Loucy (cell line): ENCODE measurements around the gene HCAR3.
"Not testable (repeated sequence)": the region's sequence is repeated elsewhere in the genome, so short reads cannot be mapped to it uniquely, and the experiment has no call there.

ENCODE experiments used
- H2AFZ ChIP-seq: fragments of 200-600 bp; sonication (generic); 2 replicates; pipeline ENCODE4 v1.6.0; 2016; ENCODE audit warnings: antibody characterized with exemption, mild to moderate bottlenecking, low read length, moderate library complexity
- H3F3A ChIP-seq: fragments of 200-600 bp; 2 replicates; pipeline ENCODE4 v1.6.0; 2016; ENCODE audit warnings: antibody characterized with exemption, low read depth, mild to moderate bottlenecking
- H3K27me3 ChIP-seq: fragments of 200-600 bp; sonication (generic); 2 replicates; pipeline ENCODE4 v1.6.1; 2014; ENCODE audit warnings: low read length, mild to moderate bottlenecking; ENCODE audit not compliant: insufficient read depth, poor library complexity, severe bottlenecking
- H3K36me3 ChIP-seq: fragments of 200-600 bp; sonication (generic); 2 replicates; pipeline ENCODE4 v1.6.1; 2016; ENCODE audit warnings: low read length; ENCODE audit not compliant: insufficient read depth
- H3K4me1 ChIP-seq: fragments of 200-600 bp; sonication (generic); 2 replicates; pipeline ENCODE4 v1.5.1; 2014; ENCODE audit warnings: low read length, mild to moderate bottlenecking; ENCODE audit not compliant: insufficient read depth, poor library complexity, severe bottlenecking
- H3K4me2 ChIP-seq: fragments of 200-600 bp; sonication (generic); 2 replicates; pipeline ENCODE4 v1.6.0; 2014; ENCODE audit warnings: antibody characterized with exemption, low read length, low read depth, mild to moderate bottlenecking; ENCODE audit not compliant: poor library complexity, severe bottlenecking
- H3K4me3 ChIP-seq: fragments of 200-600 bp; sonication (generic); 2 replicates; pipeline ENCODE4 v1.5.1; 2014; ENCODE audit warnings: low read length, mild to moderate bottlenecking, mixed read lengths; ENCODE audit not compliant: poor library complexity, severe bottlenecking
- H3K79me2 ChIP-seq: fragments of 200-600 bp; sonication (generic); 2 replicates; pipeline ENCODE4 v1.6.1; 2014; ENCODE audit warnings: low read length; ENCODE audit not compliant: insufficient read depth
- H3K9ac ChIP-seq: fragments of 200-600 bp; sonication (generic); 2 replicates; pipeline ENCODE4 v1.6.0; 2014; ENCODE audit warnings: mild to moderate bottlenecking, low read depth, low read length, moderate library complexity; ENCODE audit not compliant: poor library complexity, severe bottlenecking
- H3K9me2 ChIP-seq: fragments of 200-600 bp; sonication (generic); replicated peaks from 2 replicates; pipeline ENCODE4 v1.6.1; 2016; ENCODE audit warnings: low read depth, low read length, mixed read lengths
- H3K9me3 ChIP-seq: fragments of 200-600 bp; sonication (generic); 2 replicates; pipeline ENCODE4 v1.6.1; 2014; ENCODE audit warnings: mild to moderate bottlenecking, antibody characterized with exemption, low read length, low read depth; ENCODE audit not compliant: insufficient read depth
- H4K20me1 ChIP-seq: fragments of 200-600 bp; sonication (generic); 2 replicates; pipeline ENCODE4 v1.6.0; 2014; ENCODE audit warnings: antibody characterized with exemption, low read length, mild to moderate bottlenecking; ENCODE audit not compliant: insufficient read depth, poor library complexity, severe bottlenecking
- CTCF ChIP-seq: fragments of 200-600 bp; sonication (generic); conservative IDR thresholded peaks from 2 replicates; pipeline ENCODE4 v1.5.1; 2014; ENCODE audit warnings: mild to moderate bottlenecking, antibody characterized with exemption, low read length
- EZH2phosphoT487 ChIP-seq: fragments of 200-600 bp; IDR thresholded peaks from 2 replicates; pipeline ENCODE4 v1.6.1; 2018; ENCODE audit warnings: antibody characterized with exemption, mild to moderate bottlenecking, moderate library complexity, borderline replicate concordance

Gene HCAR3

GRCh38 chr12:122721057-122721545 is 4.5 kb upstream of the HCAR3 start:
- Histone ChIP-seq H2AFZ (no peak overlapping the region), H3K4me2 (no peak overlapping the region)

GRCh38 chr12:122715211-122715610 is 1.4 kb downstream of the HCAR3 start:
- H2AFZ ChIP-seq, H3K36me3 ChIP-seq, H4K20me1 ChIP-seq, H3F3A ChIP-seq, H3K9ac ChIP-seq, H3K9me2 ChIP-seq, H3K79me2 ChIP-seq, H3K4me2 ChIP-seq, H3K27me3 ChIP-seq, H3K4me3 ChIP-seq, H3K9me3 ChIP-seq, H3K4me1 ChIP-seq: not testable (repeated sequence)

More at GRCh38 chr12:122721057-122721545, 4.5 kb upstream of the HCAR3 start:
- no peaks in the 10 kb centered on the region for H3K27me3 ChIP-seq
- no peak overlapping the region for H3K9ac ChIP-seq
- H3K4me1 ChIP-seq: peaks cover 8% of the 10 kb centered on the region
- H3K36me3 ChIP-seq: no peaks in the 10 kb centered on the region
- TF ChIP-seq CTCF (no peak), EZH2phosphoT487 (no peak)
- no peaks in the 10 kb centered on the region for H3K79me2 ChIP-seq
- H3F3A ChIP-seq: no peaks in the 10 kb centered on the region
- H4K20me1 ChIP-seq: no peaks in the 10 kb centered on the region
- H3K9me3 ChIP-seq: no peaks in the 10 kb centered on the region
- H3K4me3 ChIP-seq: no peak overlapping the region
- H3K9me2 ChIP-seq: no peaks in the 10 kb centered on the region

GRCh38 chr12:122713491-122714188 is 3.0 kb downstream of the HCAR3 start:
- not testable (repeated sequence) for H3K36me3 ChIP-seq, H4K20me1 ChIP-seq, H3F3A ChIP-seq, H3K79me2 ChIP-seq, H2AFZ ChIP-seq, H3K9ac ChIP-seq, H3K4me1 ChIP-seq, H3K9me3 ChIP-seq, H3K9me2 ChIP-seq, H3K27me3 ChIP-seq, H3K4me2 ChIP-seq, H3K4me3 ChIP-seq

GRCh38 chr12:122711266-122711665 is 5.3 kb downstream of the HCAR3 start:
- H3F3A ChIP-seq, H3K4me1 ChIP-seq, H3K4me3 ChIP-seq, H3K9me3 ChIP-seq, H3K36me3 ChIP-seq, H4K20me1 ChIP-seq, H3K27me3 ChIP-seq, H3K9ac ChIP-seq, H3K4me2 ChIP-seq, H2AFZ ChIP-seq, H3K9me2 ChIP-seq, H3K79me2 ChIP-seq: not testable (repeated sequence)

- H2AFZ ChIP-seq, H4K20me1 ChIP-seq, H3K9me3 ChIP-seq, H3K4me2 ChIP-seq, H3K79me2 ChIP-seq, H3K9ac ChIP-seq, H3K4me3 ChIP-seq, H3F3A ChIP-seq, H3K27me3 ChIP-seq, H3K36me3 ChIP-seq, H3K4me1 ChIP-seq, H3K9me2 ChIP-seq: not testable (repeated sequence)
These were observed 6.3 kb downstream of the HCAR3 start for GRCh38 chr12:122710341-122710740.

GRCh38 chr12:122709287-122709686 is 7.3 kb downstream of the HCAR3 start:
- H3K36me3 ChIP-seq, H3F3A ChIP-seq, H3K4me2 ChIP-seq, H2AFZ ChIP-seq, H4K20me1 ChIP-seq, H3K4me1 ChIP-seq, H3K79me2 ChIP-seq, H3K9ac ChIP-seq, H3K9me2 ChIP-seq, H3K4me3 ChIP-seq, H3K9me3 ChIP-seq, H3K27me3 ChIP-seq: not testable (repeated sequence)

GRCh38 chr12:122703841-122704240 is 12.8 kb downstream of the HCAR3 start:
- H3K4me2 ChIP-seq, H3K4me1 ChIP-seq, H4K20me1 ChIP-seq: not testable (repeated sequence)

More at GRCh38 chr12:122703841-122704240, 12.8 kb downstream of the HCAR3 start:
- H3K27me3 ChIP-seq, H3K36me3 ChIP-seq, H3K9me2 ChIP-seq, H3F3A ChIP-seq, H3K4me3 ChIP-seq, H3K9ac ChIP-seq, H2AFZ ChIP-seq, H3K79me2 ChIP-seq, H3K9me3 ChIP-seq: not testable (repeated sequence)
